ENCODE measurements around the gene CA5A. TPM values are rescaled to one million over a fixed set of nuclear protein-coding genes. Genes with fewer than 3 reads are reported as not detected.
"Not testable (repeated sequence)": the region's sequence is repeated elsewhere in the genome, so short reads cannot be mapped to it uniquely, and the experiment has no call there.

The CA5A gene
- total RNA-seq: not detected
- long read RNA-seq: 0 reads

DNA sequence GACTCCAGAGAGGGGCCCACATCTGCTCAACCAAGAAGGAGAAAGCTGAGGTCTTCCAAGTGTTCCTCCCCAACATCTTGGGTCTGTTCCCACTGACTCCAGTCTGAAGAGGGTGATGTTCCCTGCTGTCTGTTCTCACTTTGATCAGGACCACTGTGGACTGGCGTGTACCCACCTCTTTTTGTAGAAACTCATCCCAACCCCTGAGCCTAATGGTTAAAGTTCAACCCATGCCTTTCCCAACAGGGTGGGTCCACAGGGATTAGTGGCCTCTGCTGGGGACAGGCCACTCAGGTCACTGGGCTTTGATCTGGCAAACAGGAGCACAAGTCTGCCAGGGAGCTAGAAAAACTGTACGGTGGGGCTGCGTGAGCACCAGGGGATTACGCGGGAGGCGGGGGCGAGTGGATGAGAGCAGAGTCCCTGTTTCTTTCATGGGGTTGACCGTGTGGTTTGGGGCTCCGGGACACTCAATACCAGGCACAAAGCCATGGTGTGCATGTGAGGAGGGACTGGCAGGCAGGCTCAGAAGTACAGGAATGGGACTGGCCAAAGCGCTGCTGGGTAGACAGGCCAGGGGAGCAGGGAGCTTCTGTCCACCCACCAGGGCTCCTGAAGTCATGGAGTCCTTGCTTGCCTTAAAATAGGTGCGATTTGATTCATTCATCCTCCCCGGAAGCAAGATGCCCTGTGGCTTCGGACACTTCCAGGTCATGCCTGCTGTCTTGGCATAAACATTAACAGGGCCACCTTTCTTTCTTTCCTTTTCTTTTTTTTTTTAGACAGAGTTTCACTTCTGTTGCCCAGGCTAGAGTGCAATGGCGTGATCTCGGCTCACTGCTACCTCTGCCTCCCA, at the start of gene CA5A:
Gene CA5A (minus strand): TSS at position 155 of the 856 bp plus-strand sequence. CDS start 79 bp downstream, at position 76.
- no peak for ATAC-seq
- intact Hi-C loops (cut with DNase I): no loop called here

DNA sequence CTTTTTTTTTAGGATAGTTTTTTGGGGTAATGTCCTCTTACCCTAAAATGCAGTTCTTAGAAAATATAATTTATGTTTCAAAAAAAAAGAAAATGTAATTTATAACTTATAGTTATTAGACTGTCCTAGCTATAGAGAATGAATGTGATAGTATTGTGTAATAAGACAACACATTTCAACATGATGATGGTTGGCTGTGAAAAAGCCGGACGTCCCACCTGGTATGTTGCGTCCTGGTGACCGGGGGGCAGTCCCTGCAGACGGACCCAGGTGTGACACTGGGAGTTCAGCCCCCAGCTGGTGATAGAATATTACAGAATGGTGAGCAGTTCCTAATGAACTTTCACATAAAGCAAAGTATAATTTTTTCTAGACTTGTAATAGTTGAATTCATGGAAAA, 49.2 kb upstream of the CA5A start:
- intact Hi-C loops (cut with DNase I): loop anchor here (10.0 kb wide), 1 partner anchor 449 kb away; no protein-coding TSS in a partner anchor
- DNase-seq (ENCODE audit: missing footprints); ATAC-seq: not testable (repeated sequence)

More for the DNA sequence above, at the start of gene CA5A:
- no peak for DNase-seq (ENCODE audit: missing footprints)

DNA sequence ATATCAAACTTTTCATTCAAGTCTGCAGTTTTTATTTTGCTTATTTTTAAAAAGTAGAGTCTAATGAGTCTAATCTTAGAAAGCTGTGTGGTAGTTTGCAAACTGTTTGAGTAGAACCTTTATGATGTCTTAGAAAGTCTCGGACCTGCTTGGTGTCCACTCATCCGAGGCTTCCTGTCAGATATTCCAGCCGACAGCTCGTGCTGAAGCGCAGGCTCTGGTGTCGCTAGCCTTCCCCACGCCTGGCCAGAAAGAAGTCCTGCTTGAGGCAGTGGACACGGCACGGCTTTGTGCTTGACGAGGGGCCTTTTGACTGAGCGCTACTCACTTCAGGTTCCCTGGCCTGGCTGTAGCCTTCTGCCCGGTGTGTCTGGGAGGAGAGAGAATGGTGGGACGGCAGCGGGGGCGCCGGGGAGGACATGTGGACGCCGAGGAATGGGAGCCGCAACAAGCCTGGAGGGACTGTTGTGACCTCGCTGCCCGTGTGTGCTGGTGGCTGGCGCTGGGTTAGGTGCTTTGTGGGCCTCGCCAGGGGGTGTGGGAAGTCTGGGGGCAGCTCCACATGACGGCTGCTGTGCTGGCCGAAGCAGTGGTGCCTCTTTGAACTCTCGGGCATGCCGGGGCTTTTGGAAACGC, 48.4 kb upstream of the CA5A start:
- ATAC-seq (no peak), DNase-seq (ENCODE audit: missing footprints) (no peak)
- intact Hi-C loops (cut with DNase I): loop anchor here (10.0 kb wide), 1 partner anchor 450 kb away; no protein-coding TSS in a partner anchor

- not testable (repeated sequence) for DNase-seq (ENCODE audit: missing footprints)
- intact Hi-C loops (cut with DNase I): loop anchor here (10.0 kb wide), 1 partner anchor 451 kb away; no protein-coding TSS in a partner anchor
Measured at GRCh38 chr16:87984180-87984579, 47.9 kb upstream of the CA5A start.

GRCh38 chr16:87983737-87984097, 47.4 kb upstream of the CA5A start:
- intact Hi-C loops (cut with DNase I): loop anchor here (10.0 kb wide), 1 partner anchor 451 kb away; no protein-coding TSS in a partner anchor
- not testable (repeated sequence) for ATAC-seq; DNase-seq (ENCODE audit: missing footprints)

More at GRCh38 chr16:87984180-87984579, 47.9 kb upstream of the CA5A start:
- ATAC-seq: not testable (repeated sequence)

- not testable (repeated sequence) for DNase-seq (ENCODE audit: missing footprints)
- intact Hi-C loops (cut with DNase I): loop anchor here (10.0 kb wide), 1 partner anchor 452 kb away; no protein-coding TSS in a partner anchor
- peak; percentile 70 for ATAC-seq
Measured at GRCh38 chr16:87983072-87983736, 46.9 kb upstream of the CA5A start.

- DNase-seq (ENCODE audit: missing footprints): no peak
- ATAC-seq: no peak
- intact Hi-C loops (cut with DNase I): loop anchor here (10.0 kb wide), 1 partner anchor 452 kb away; no protein-coding TSS in a partner anchor
Measured at GRCh38 chr16:87982581-87983041, 46.3 kb upstream of the CA5A start.

GRCh38 chr16:87981376-87981775, 45.0 kb upstream of the CA5A start:
- intact Hi-C loops (cut with DNase I): loop anchor here (10.0 kb wide), 1 partner anchor 453 kb away; no protein-coding TSS in a partner anchor
- not testable (repeated sequence) for DNase-seq (ENCODE audit: missing footprints); ATAC-seq

- DNase-seq (ENCODE audit: missing footprints); ATAC-seq: not testable (repeated sequence)
- intact Hi-C loops (cut with DNase I): loop anchor here (10.0 kb wide), 1 partner anchor 455 kb away; no protein-coding TSS in a partner anchor
Measured at GRCh38 chr16:87979911-87980630, 43.7 kb upstream of the CA5A start.

- ATAC-seq (peak; percentile 68), DNase-seq (ENCODE audit: missing footprints) (no peak)
- intact Hi-C loops (cut with DNase I): no loop called here
Measured at GRCh38 chr16:87979352-87979751, 43.0 kb upstream of the CA5A start.

GRCh38 chr16:87978127-87978526, 41.8 kb upstream of the CA5A start:
- ATAC-seq: no peak
- no peak for DNase-seq (ENCODE audit: missing footprints)
- intact Hi-C loops (cut with DNase I): no loop called here

DNA sequence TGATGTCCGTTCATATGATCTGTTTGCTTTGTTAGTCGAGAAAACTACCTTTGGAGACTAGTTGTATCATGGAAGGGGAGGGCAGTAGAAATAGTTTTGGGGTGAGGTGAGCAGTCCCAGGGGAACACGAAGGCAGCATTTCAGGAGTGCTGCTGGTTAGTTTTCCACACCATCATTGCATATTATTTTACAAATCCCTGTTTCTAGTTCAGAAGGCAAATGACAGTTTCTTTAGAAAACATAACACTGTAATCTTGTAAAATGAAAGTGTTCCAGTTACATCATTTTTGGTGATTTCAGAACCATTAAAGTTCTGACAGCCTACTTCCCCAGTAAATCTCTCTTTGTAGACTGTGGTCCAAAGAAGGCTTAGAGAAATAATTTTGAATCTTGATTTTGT, 40.3 kb upstream of the CA5A start:
- intact Hi-C loops (cut with DNase I): no loop called here
- DNase-seq (ENCODE audit: missing footprints) (no peak), ATAC-seq (no peak)

DNA sequence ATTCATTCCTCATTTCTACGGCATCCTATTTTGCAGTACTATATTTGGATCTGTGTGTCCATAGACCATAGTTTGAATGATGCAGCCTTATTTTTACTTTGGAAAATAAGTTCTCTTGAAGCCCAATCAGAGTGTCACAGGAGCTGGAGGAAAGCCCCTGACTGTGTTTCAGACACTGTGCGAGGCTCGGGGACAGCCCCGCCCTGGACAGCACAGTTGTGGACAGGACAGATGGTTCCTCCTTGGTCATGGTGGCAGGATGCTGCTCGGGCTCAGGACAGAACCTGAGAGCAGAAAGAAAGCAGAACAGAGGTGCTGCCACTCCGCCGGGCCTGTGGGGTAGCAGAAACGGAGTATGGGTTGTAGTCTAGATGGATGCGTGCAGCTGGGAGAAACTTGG, 37.8 kb upstream of the CA5A start:
- ATAC-seq: no peak
- DNase-seq (ENCODE audit: missing footprints): no peak
- intact Hi-C loops (cut with DNase I): no loop called here

- ATAC-seq: no peak
- intact Hi-C loops (cut with DNase I): no loop called here
- no peak for DNase-seq (ENCODE audit: missing footprints)
Measured at GRCh38 chr16:87973717-87974116, 37.4 kb upstream of the CA5A start.

GRCh38 chr16:87971933-87972332, 35.6 kb upstream of the CA5A start:
- ATAC-seq (no peak), DNase-seq (ENCODE audit: missing footprints) (no peak)
- intact Hi-C loops (cut with DNase I): no loop called here

DNA sequence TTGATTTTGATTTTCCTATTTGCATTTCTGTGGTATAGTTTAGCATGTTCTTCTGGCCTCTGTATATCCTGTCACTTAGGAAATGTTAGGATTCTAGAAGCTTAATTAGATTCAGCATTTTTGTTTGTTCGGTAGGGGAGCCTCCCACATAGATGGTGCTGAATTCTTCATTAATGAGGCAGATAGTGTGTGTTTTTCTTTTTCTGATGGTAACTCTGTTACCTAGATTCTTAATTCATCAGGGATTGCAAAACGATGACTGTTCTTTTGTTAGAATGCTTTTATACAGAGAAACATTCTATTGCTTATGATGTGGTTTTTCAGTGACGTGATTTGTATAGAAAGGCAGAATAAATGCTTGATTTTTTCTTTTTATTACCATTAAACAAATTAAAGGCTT, 33.9 kb upstream of the CA5A start:
- no peak for DNase-seq (ENCODE audit: missing footprints)
- ATAC-seq: no peak
- intact Hi-C loops (cut with DNase I): no loop called here

DNA sequence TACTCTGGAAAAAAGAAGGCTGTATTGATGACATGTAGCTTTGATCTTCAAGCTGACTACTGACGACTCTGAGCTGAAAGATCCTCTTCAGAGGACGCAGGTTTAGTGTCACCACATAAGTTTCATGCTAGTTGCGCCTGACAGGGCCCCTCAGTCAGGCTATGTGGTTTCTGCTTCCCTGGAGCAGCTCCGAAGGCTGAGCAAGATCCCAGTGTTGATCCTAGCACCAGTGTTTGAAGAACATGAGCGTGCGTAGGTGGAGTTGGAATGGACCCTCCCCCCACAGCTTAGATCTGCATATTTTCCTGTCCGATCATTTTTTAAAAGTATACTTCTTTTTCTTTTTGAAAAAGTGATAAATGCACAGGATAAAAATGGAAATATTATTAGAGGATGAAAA, 32.2 kb upstream of the CA5A start:
- intact Hi-C loops (cut with DNase I): no loop called here
- DNase-seq (ENCODE audit: missing footprints) (no peak), ATAC-seq (no peak)

- intact Hi-C loops (cut with DNase I): no loop called here
- ATAC-seq (peak; percentile 50), DNase-seq (ENCODE audit: missing footprints) (no peak)
Measured at GRCh38 chr16:87966685-87967185, 30.4 kb upstream of the CA5A start.

All from Right ventricle myocardium inferior (tissue), 1 donor.